Pancreas (tissue), 10 donors: ENCODE data around the gene ATG10. TPM values are rescaled to one million over a fixed set of nuclear protein-coding genes. Genes with fewer than 3 reads are reported as not detected.
"Not testable (repeated sequence)": the region's sequence is repeated elsewhere in the genome, so short reads cannot be mapped to it uniquely, and the experiment has no call there.

Source experiments
- ATAC-seq, 4 donors: fragments of 200-7000 bp; cut with Tn5 transposase; one replicate each; pipeline versions ENCODE4 v1.8.0 to v1.9.1; 2020; ENCODE audit warnings: mild to moderate bottlenecking in 4 of 4, moderate library complexity in 4 of 4
- DNase-seq, 6 donors: peaks; one replicate each; pipeline ENCODE4 v3.0.0-alpha.2; 2020
- FAIRE-seq: peaks from 2 replicates; lab custom pipeline; 2012; peaks lifted over from hg19 to GRCh38; lab: Jason Lieb, UNC
- H3K27ac ChIP-seq, 4 donors: fragments of 200-600 bp; sonication (generic); 1 replicate in 3 of 4; 2 replicates in 1 of 4; pipeline versions ENCODE4 v1.5.0 to v1.8.0; 2020
- H3K27me3 ChIP-seq, 4 donors: fragments of 200-600 bp; one replicate each; pipeline ENCODE4 v1.8.0; 2021
- H3K36me3 ChIP-seq, 3 donors: fragments of 200-600 bp; sonication (generic) in 1 of 3; one replicate each; pipeline versions ENCODE4 v1.5.0 to v1.8.0; 2020 to 2021
- H3K4me1 ChIP-seq, 3 donors: fragments of 200-600 bp; one replicate each; pipeline ENCODE4 v1.8.0; 2021
- H3K4me3 ChIP-seq, 4 donors: fragments of 200-600 bp; sonication (generic) in 2 of 4; one replicate each; pipeline versions ENCODE4 v1.5.0 to v1.8.0; 2020 to 2021
- H3K9me3 ChIP-seq, 4 donors: fragments of 200-600 bp; one replicate each; pipeline ENCODE4 v1.8.0; 2021
- CTCF ChIP-seq, 4 donors: fragments of 200-600 bp; sonication (generic) in 3 of 4; IDR thresholded peaks; one replicate each; pipeline versions ENCODE4 v1.5.0 to v1.8.0; 2021; ENCODE audit warnings: antibody characterized with exemption in 4 of 4
- WGBS, 2 donors: extraction: QIAGEN DNeasy Blood & Tissue Kit; methylation state at CpG; one replicate each; pipeline ENCODE4 v1.1.7; 2013; 5-methylcytosine and 5-hydroxymethylcytosine counted together
- intact Hi-C, 3 donors: fragments of 100-400 bp; cut with DNase I; formaldehyde crosslinking; loops; one replicate each; pipeline versions ENCODE4 v1.11.1 to v1.14.2; 2022
- polyA plus RNA-seq, 2 donors: library from polyadenylated mRNA; stranded (reverse); fragments of 200-250 nt; gene quantifications; one replicate each; pipeline ENCODE4 v1.2.3, GENCODE V29; 2013
- total RNA-seq, 6 donors: library from RNA; stranded (reverse); fragmentation: NEBNext Ultra II Directional in 4 of 6; extraction: Animal tissue kit (Norgen Biotek cat#: 25700) in 4 of 6; gene quantifications; one replicate each; pipeline versions ENCODE4 v1.2.1 to v1.2.4, GENCODE V29; 2021 to 2023
- donor health status: healthy with polysubstance abuse.
- donor health status: DM: no; HTN: no; CAD: no; lungs with moderate emphysema.
- donor health status: DM: no; HTN: no; CAD: no.
- donor health status: control.
- donor health status: control.
- donor health status: Bipolar disorder and iron deficiency.
- donor health status: DM: yes; HTN: yes; CAD: no.
- donor health status: DM: no; HTN: no; CAD: no.
- donor health status: DM: no; HTN: no; CAD: no.
- donor health status: DM: yes; HTN: yes; CAD: no.

Gene ATG10
- total and polyA plus RNA-seq, 8 donors = 3.3 to 5.2 (median 3.5) TPM

- no peaks in the 10 kb centered on the region for H3K27me3 ChIP-seq
- DNase-seq (no peak), FAIRE-seq (no peak), ATAC-seq (no peak)
- no peaks in the 10 kb centered on the region for H3K9me3 ChIP-seq
- no peak overlapping the region for H3K27ac ChIP-seq
- TF ChIP-seq CTCF (IDR thresholded peaks at IDR 0.05) = no peak
- H3K36me3 ChIP-seq = no peaks in the 10 kb centered on the region
- no peak overlapping the region for H3K4me3 ChIP-seq
- intact Hi-C loops = no loop called here
- no peaks in the 10 kb centered on the region for H3K4me1 ChIP-seq
Measured at GRCh38 chr5:82066791-82067190, 95.0 kb downstream of the ATG10 start.

GRCh38 chr5:82068042-82068441, 96.2 kb downstream of the ATG10 start:
- H3K4me3 ChIP-seq, H3K4me1 ChIP-seq, FAIRE-seq, H3K27me3 ChIP-seq, DNase-seq, H3K36me3 ChIP-seq, H3K27ac ChIP-seq, intact Hi-C loops, H3K9me3 ChIP-seq, ATAC-seq: not testable (repeated sequence)
- WGBS, 2 donors = 95 to 96% methylated on average over 3 of the region's 3 CpGs

- ATAC-seq = no peak
- H3K36me3 ChIP-seq = no peaks in the 10 kb centered on the region
- no peaks in the 10 kb centered on the region for H3K9me3 ChIP-seq
- intact Hi-C loops = no loop called here
- no peak for TF ChIP-seq CTCF (IDR thresholded peaks at IDR 0.05)
- no peak overlapping the region for H3K27ac ChIP-seq
- no peak for DNase-seq
- H3K4me3 ChIP-seq = no peak overlapping the region
- H3K4me1 ChIP-seq = no peaks in the 10 kb centered on the region
- 78 to 91% methylated on average over 2 of the region's 2 CpGs for WGBS, 2 donors
- H3K27me3 ChIP-seq = no peaks in the 10 kb centered on the region
- peak; percentile 92 for FAIRE-seq
Measured at GRCh38 chr5:82068723-82069122, 96.9 kb downstream of the ATG10 start.

- FAIRE-seq = no peak
- WGBS, 2 donors = 88% methylated on average over 2 of the region's 2 CpGs
- intact Hi-C loops = no loop called here
Measured at GRCh38 chr5:82072138-82072537, 100.3 kb downstream of the ATG10 start.

GRCh38 chr5:82073179-82073578, 101.4 kb downstream of the ATG10 start:
- intact Hi-C loops = no loop called here
- H3K4me3 ChIP-seq = no peak overlapping the region
- H3K36me3 ChIP-seq = no peaks in the 10 kb centered on the region
- DNase-seq = no peak
- FAIRE-seq = no peak
- no peak for ATAC-seq
- no peaks in the 10 kb centered on the region for H3K27me3 ChIP-seq
- 90 to 91% methylated on average over 1 of the region's 1 CpG for WGBS, 2 donors
- H3K27ac ChIP-seq = no peak overlapping the region
- TF ChIP-seq CTCF (IDR thresholded peaks at IDR 0.05) = no peak
- no peaks in the 10 kb centered on the region for H3K4me1 ChIP-seq
- H3K9me3 ChIP-seq = no peaks in the 10 kb centered on the region

More at GRCh38 chr5:82072138-82072537, 100.3 kb downstream of the ATG10 start:
- DNase-seq (no peak), ATAC-seq (no peak)
- Histone ChIP-seq H3K9me3 (no peaks in the 10 kb centered on the region), H3K27me3 (no peaks in the 10 kb centered on the region), H3K36me3 (no peaks in the 10 kb centered on the region), H3K4me3 (no peak overlapping the region), H3K27ac (no peak overlapping the region), H3K4me1 (no peaks in the 10 kb centered on the region)
- TF ChIP-seq CTCF (IDR thresholded peaks at IDR 0.05) = no peak
